Fibroblast of villous mesenchyme (primary cell): ENCODE measurements around the gene WDR93. TPM values are rescaled to one million over a fixed set of nuclear protein-coding genes. Genes with fewer than 3 reads are reported as not detected.

Experiments
- DNase-seq: peaks from one replicate; pipeline ENCODE4 v3.0.0-alpha.2; 2010; ENCODE audit warnings: low read depth
- H3K4me3 ChIP-seq: 2 replicates; pipeline ENCODE4 v1.5.1; 2011; ENCODE audit warnings: low read depth, mild to moderate bottlenecking, low read length
- total RNA-seq: library from RNA; depleted of rRNA; stranded (reverse); fragments of >200 nt; gene quantifications from 2 replicates; pipeline ENCODE4 v1.2.3, GENCODE V29; 2012
- TF ChIP-seq, protein P1 (sequence below): IDR thresholded peaks from 2 replicates; pipeline ENCODE4 v1.5.1; 2012; ENCODE audit warnings: low read depth, mild to moderate bottlenecking, low read length; ENCODE audit not compliant: insufficient read depth

WDR93 gene
- total RNA-seq, 1 donor, result not detected

DNA sequence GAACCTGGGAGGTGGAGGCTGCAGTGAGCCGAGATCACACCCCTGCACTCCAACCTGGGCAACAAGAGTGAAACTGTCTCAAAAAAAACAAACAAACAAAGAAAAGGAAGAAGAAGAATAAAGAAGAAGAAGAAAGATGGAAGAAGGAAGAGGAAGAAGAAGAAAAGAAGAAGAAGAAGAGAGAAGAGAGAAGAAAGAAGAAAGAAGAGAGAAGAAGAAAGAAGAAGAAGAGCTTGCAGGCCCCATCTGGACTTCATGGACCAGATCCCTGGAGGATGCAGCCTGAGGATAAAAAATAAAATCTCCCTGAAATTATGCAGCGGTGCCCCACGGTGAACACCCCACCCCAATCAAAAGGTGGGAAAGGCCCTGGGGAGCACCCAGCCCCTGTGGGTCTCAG, 69.2 kb downstream of the WDR93 start:
- no peak for DNase-seq
- TF ChIP-seq, protein P1, sequence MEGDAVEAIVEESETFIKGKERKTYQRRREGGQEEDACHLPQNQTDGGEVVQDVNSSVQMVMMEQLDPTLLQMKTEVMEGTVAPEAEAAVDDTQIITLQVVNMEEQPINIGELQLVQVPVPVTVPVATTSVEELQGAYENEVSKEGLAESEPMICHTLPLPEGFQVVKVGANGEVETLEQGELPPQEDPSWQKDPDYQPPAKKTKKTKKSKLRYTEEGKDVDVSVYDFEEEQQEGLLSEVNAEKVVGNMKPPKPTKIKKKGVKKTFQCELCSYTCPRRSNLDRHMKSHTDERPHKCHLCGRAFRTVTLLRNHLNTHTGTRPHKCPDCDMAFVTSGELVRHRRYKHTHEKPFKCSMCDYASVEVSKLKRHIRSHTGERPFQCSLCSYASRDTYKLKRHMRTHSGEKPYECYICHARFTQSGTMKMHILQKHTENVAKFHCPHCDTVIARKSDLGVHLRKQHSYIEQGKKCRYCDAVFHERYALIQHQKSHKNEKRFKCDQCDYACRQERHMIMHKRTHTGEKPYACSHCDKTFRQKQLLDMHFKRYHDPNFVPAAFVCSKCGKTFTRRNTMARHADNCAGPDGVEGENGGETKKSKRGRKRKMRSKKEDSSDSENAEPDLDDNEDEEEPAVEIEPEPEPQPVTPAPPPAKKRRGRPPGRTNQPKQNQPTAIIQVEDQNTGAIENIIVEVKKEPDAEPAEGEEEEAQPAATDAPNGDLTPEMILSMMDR, result no peak
- H3K4me3 ChIP-seq, result no peak overlapping the region

DNA sequence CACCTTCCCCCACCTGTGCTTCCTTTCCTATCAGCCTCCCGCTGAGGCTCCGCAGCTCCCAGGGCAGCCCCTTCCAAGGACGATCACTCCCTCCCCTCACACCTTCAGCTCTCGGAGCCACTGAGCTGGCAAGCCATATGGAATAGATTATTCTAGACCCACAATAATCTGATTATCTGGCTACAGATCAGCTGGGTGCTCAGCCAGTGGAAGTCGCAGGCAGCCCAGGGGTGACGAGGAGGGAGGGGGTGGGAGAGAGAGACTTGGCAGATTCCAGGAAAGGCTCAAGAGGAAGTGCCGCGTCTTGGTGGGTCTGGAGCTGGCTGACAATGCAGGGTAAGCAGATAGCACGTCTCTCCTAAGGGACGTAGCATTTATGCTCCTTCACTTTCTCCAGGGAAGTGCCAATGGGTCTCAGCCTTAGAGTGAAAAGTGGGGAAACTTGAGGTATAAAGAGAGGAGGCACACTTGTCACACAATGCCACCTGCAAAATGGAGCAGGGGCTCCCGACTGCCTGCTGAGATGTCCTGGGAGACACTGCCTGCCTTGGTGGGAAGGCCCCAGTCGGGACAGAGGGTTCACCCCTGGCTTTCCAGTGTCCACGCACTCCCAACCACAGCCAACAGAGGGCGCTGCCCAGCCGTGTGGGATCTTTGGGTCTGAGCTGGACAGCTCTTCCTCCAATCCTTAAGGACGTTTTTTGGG, 69.8 kb downstream of the WDR93 start:
- H3K4me3 ChIP-seq, result no peak overlapping the region
- TF ChIP-seq, protein P1, result peak; percentile 99
- DNase-seq, result peak; percentile 73

DNA sequence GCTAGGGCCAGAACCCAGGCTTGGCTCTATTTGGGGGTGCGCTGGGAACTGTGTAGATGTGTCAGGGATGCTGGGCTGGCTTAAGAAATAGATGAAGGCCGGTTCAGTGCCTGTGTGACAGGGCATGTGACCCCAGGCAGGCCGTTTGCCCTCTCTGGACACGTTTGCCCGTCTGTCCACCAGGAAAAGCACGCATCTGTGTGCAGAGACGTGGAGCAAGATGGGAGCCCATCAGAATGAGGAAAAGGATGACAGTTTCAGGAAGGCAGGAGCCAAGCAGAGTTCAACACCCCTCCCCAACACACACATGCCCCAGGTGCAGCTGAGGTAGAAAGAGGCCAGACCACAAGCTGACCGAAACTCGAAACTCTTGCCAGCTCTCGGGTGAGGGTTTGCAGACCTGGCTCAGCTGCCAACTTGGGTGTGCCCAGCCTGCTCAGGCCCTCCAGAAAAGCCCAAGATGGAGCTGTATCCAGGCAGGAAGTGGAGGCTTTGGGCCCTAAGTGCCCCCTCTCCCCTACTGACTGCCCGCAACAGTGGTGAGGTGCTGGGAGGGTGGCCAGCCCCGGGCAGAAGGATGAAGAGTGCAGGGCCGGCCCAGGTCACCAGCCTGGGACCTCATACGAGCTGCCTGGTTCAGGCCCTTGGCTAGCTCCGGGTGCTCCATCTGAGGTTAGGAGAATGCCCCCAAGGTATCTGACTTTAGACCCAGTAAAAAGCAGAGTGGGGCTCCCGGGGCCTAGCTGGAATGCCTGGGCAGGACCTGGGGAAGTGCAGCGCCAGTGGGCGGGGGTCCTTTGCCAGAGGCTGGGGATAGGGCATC, 70.6 kb downstream of the WDR93 start:
- DNase-seq, result no peak
- TF ChIP-seq, protein P1, result no peak
- no peak overlapping the region for H3K4me3 ChIP-seq

DNA sequence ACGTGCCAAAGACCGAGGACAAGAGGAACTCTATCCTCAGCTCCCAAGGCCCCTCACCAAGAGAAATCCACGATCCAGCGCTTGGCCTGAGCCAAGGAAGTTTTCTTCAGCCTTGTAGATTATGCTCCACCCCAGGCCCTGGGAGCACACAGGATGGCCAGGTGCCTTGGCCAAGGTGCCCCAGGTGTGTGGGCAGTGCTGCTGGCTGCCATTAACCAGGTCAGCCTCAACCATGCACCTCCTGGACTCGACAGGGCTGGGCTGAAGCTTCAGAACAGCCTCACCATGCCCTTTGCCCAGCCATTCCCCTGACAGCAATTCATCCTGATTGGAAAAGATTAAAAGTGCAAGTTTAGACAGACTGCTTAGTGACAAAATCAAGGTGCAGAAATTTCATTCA, 71.3 kb downstream of the WDR93 start:
- no peak for DNase-seq
- no peak overlapping the region for H3K4me3 ChIP-seq
- TF ChIP-seq, protein P1, result no peak

DNA sequence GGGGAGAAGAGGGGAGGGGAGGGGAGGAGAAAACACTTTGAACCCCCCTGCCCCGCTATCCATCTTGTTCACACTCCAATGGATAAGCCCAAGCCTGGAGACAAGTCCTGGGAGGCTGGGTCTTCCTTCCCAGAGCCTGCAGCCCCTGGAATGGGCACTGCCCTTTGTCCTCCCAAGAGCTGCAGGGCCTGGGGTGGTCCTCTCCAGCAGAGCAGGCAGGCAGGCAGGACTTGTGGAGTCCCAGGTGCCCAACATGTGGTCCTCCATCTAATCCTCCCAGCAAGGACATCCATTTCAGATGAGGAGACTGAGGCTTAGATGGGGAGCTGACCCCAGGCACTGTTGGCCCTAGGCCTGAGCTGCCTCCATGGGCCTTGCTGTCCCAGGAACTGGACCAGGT, 75.1 kb downstream of the WDR93 start:
- TF ChIP-seq, protein P1, result no peak
- no peak overlapping the region for H3K4me3 ChIP-seq
- DNase-seq, result no peak

DNA sequence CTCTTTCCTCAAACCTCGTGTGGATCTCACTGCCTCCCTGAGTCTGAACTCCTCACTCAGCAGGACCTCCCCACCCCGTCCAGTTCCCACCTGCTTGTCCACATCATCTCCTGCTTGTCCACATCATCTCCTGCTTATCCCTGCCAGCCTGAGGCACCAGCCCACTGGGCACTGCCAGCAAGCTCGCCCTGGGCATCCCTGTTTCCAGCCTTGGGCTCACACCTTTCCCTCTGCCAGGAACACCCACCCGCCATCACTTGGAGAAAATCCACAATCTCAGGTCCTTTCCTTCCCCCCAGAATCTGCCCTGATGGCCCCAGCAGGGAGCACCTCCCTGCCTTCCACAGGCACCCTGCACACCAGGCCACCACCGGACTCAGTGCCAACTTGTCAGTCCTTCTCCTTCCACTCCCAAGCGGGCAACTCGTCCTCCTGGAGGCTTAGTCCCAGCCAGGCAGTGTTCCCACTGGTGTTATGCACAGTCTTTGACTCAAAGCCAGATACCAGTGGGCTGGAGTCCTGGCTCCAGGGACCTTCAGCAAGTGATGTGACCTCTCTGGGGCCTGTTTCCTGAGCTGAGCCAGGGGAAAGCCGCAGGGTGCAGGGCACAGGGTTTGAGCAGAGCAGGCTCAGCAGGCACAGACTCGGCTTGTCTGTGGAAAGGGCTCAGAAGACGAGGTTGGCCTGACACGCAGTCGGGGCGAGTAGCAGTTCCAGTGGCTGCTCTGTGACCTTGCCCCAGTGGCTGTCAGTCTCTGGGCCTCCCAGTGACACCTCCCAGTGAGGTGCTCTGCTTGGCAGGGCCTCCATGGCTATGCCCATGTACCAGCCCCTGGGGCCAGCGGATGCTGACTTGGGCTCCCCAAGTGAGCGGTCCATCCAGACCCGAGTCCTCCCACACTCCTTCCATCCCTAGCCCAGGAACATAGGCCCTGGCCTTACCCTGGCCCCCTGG, 76.0 kb downstream of the WDR93 start:
- TF ChIP-seq, protein P1, result no peak
- no peak overlapping the region for H3K4me3 ChIP-seq
- no peak for DNase-seq
